CD4-positive, alpha-beta memory T cell (primary cell): ENCODE measurements around the gene FGD4. TPM values are rescaled to one million over a fixed set of nuclear protein-coding genes. Genes with fewer than 3 reads are reported as not detected.

Experiments used
- CTCF ChIA-PET: fragments of 350-600 bp; sonication (Branson Sonifier 250); formaldehyde crosslinking; loops from one replicate; lab custom pipeline; 2021; ENCODE audit warnings: inconsistent platforms; ENCODE audit not compliant: partially characterized antibody; lab: Charles Lee
- POLR2A ChIA-PET: fragments of 350-600 bp; sonication (Branson Sonifier 250); formaldehyde crosslinking; loops from one replicate; lab custom pipeline; 2021; ENCODE audit not compliant: partially characterized antibody; lab: Charles Lee
- DNase-seq, 5 donors: peaks; one replicate each; pipeline versions ENCODE4 v3.0.0 to v3.0.0-alpha.2; 2020 to 2022; ENCODE audit warnings: mixed read lengths in 1 of 5
- H3K27ac ChIP-seq: one replicate; pipeline ENCODE4 v1.7.0; 2013; ENCODE audit warnings: low read depth, low read length
- H3K27me3 ChIP-seq: 2 replicates; pipeline ENCODE4 v1.7.0; 2013; ENCODE audit warnings: mild to moderate bottlenecking, low read length, moderate library complexity; ENCODE audit not compliant: insufficient read depth
- H3K36me3 ChIP-seq: 2 replicates; pipeline ENCODE4 v1.7.0; 2013; ENCODE audit warnings: mild to moderate bottlenecking, low read length, moderate library complexity; ENCODE audit not compliant: insufficient read depth
- H3K4me1 ChIP-seq: 2 replicates; pipeline ENCODE4 v1.7.0; 2013; ENCODE audit warnings: mild to moderate bottlenecking, low read length, moderate library complexity; ENCODE audit not compliant: insufficient read depth
- H3K4me3 ChIP-seq, 2 donors: one replicate each; pipeline ENCODE4 v1.7.0; 2013; ENCODE audit warnings: low read length in 2 of 2, mild to moderate bottlenecking in 1 of 2
- H3K9me3 ChIP-seq, 2 donors: one replicate each; pipeline ENCODE4 v1.7.0; 2013; ENCODE audit warnings: low read length in 2 of 2, control low read depth in 1 of 2; ENCODE audit not compliant: control insufficient read depth in 1 of 2
- H3K27ac Mint-ChIP-seq, 7 donors: one replicate each; pipeline ENCODE4 v1.8.0; 2020 to 2021; ENCODE audit warnings: mixed read lengths in 7 of 7, mild to moderate bottlenecking in 6 of 7, inconsistent platforms in 3 of 7, moderate library complexity in 3 of 7
- H3K27me3 Mint-ChIP-seq, 2 donors: one replicate each; pipeline ENCODE4 v1.8.0; 2020 to 2021; ENCODE audit warnings: mixed read lengths in 2 of 2
- H3K36me3 Mint-ChIP-seq, 2 donors: one replicate each; pipeline ENCODE4 v1.8.0; 2020 to 2021; ENCODE audit warnings: mixed read lengths in 2 of 2, inconsistent platforms in 1 of 2, mild to moderate bottlenecking in 1 of 2
- H3K4me1 Mint-ChIP-seq, 4 donors: one replicate each; pipeline ENCODE4 v1.8.0; 2020 to 2021; ENCODE audit warnings: mixed read lengths in 4 of 4, mild to moderate bottlenecking in 1 of 4
- H3K4me3 Mint-ChIP-seq, 8 donors: one replicate each; pipeline ENCODE4 v1.8.0; 2020 to 2021; ENCODE audit warnings: mixed read lengths in 8 of 8, mild to moderate bottlenecking in 7 of 8, moderate library complexity in 6 of 8, inconsistent platforms in 3 of 8
- H3K9me3 Mint-ChIP-seq, 8 donors: one replicate each; pipeline ENCODE4 v1.8.0; 2020 to 2021; ENCODE audit warnings: mixed read lengths in 8 of 8, mild to moderate bottlenecking in 5 of 8, inconsistent platforms in 3 of 8, moderate library complexity in 1 of 8
- intact Hi-C: fragments of 100-400 bp; cut with micrococcal nuclease; formaldehyde crosslinking; loops from one replicate; pipeline ENCODE4 v1.15.1; 2023
- polyA plus RNA-seq, 2 donors: library from polyadenylated mRNA; unstranded; fragments of 300-500 nt; fragmentation: Illumina TruSeq; gene quantifications; one replicate each; pipeline ENCODE4 v1.2.3, GENCODE V29; 2021
- total RNA-seq, 2 experiments: library from RNA; stranded (reverse); gene quantifications; one replicate each; pipeline ENCODE4 v1.2.3, GENCODE V29; 2021

FGD4 gene
- total and polyA plus RNA-seq, 4 experiments from 2014 or later: 0.23 to 0.47 (median 0.34) TPM; not detected in 1

GRCh38 chr12:32679091-32679919, 279.9 kb downstream of the FGD4 start, which contains the start of gene DNM1L:
DNM1L (plus strand) TSS chr12:32679301; CDS start chr12:32679364, 63 bp downstream.
- H3K4me3 ChIP-seq: peak within 1 kb of the TSS; percentile 65 to 69
- ChIA-PET CTCF (interaction anchor here (2.7 kb wide), 1 partner anchor 76 kb away, joined by 21 read pairs; the partner anchor contains the start of gene YARS2), POLR2A (interaction anchor here (0.7 to 1.9 kb wide), 6 partner anchors 76 to 1925 kb away, joined by 3 to 14 read pairs (median 4); partner anchors contain the start of genes ALG10, CAPRIN2, ETFBKMT and SINHCAF)
- H3K27ac ChIP-seq: peak within 1 kb of the TSS; percentile 87
- Mint-ChIP-seq H3K27me3 (no peaks in the 10 kb centered on the region), H3K4me3 (peak within 1 kb of the TSS; percentile 89 to 97 (median 94)), H3K27ac (peak within 1 kb of the TSS; percentile 80 to 97 (median 94)), H3K36me3 (peaks cover 3 to 12% of the 10 kb centered on the region in 2 donors), H3K9me3 (no peaks in the 10 kb centered on the region), H3K4me1 (peaks cover 14 to 37% (median 27%) of the 10 kb centered on the region in 4 donors)
- DNase-seq: peak; percentile 91 to 95 (median 93)
- intact Hi-C loops: loop anchor here (1.0 to 10.0 kb wide), 9 partner anchors 77 to 1985 kb away; partner anchors contain the start of genes ALG10, AMN1, DDX11 and ETFBKMT
- H3K9me3 ChIP-seq: no peaks in the 10 kb centered on the region
- H3K36me3 ChIP-seq: no peaks in the 10 kb centered on the region
- peaks cover 18% of the 10 kb centered on the region for H3K4me1 ChIP-seq
- no peaks in the 10 kb centered on the region for H3K27me3 ChIP-seq

GRCh38 chr12:32679920-32680237, 280.5 kb downstream of the FGD4 start:
- Mint-ChIP-seq H3K27me3 (no peaks in the 10 kb centered on the region), H3K4me1 (peaks cover 14 to 37% (median 27%) of the 10 kb centered on the region in 4 donors), H3K9me3 (no peaks in the 10 kb centered on the region), H3K27ac (peak overlapping the region; percentile 30 to 97 (median 93)), H3K36me3 (peaks cover 3 to 12% of the 10 kb centered on the region in 2 donors), H3K4me3 (peak overlapping the region; percentile 89 to 97 (median 94))
- ChIA-PET CTCF (interaction anchor here (2.7 kb wide), 1 partner anchor 75 kb away, joined by 21 read pairs; the partner anchor contains the start of gene YARS2), POLR2A (no interaction called here)
- H3K9me3 ChIP-seq: no peaks in the 10 kb centered on the region
- intact Hi-C loops: loop anchor here (1.0 to 10.0 kb wide), 9 partner anchors 76 to 1985 kb away; partner anchors contain the start of genes ALG10, AMN1, DDX11 and ETFBKMT
- H3K27ac ChIP-seq: peak overlapping the region; percentile 87
- H3K4me1 ChIP-seq: peaks cover 18% of the 10 kb centered on the region
- peak overlapping the region; percentile 65 to 69 for H3K4me3 ChIP-seq
- no peaks in the 10 kb centered on the region for H3K27me3 ChIP-seq
- DNase-seq: no peak
- no peaks in the 10 kb centered on the region for H3K36me3 ChIP-seq

GRCh38 chr12:32680787-32681186, 281.4 kb downstream of the FGD4 start:
- Mint-ChIP-seq H3K4me3 (peak overlapping the region in 5 of 8 donors; percentile 92 to 97 (median 96)), H3K36me3 (peaks cover 6 to 18% of the 10 kb centered on the region in 2 donors), H3K27me3 (no peaks in the 10 kb centered on the region), H3K4me1 (peaks cover 16 to 37% (median 27%) of the 10 kb centered on the region in 4 donors), H3K27ac (peak overlapping the region in 2 of 7 donors; percentile 80 to 91), H3K9me3 (peaks cover 0 to 2% (median 0%) of the 10 kb centered on the region in 8 donors)
- Histone ChIP-seq H3K27me3 (no peaks in the 10 kb centered on the region), H3K4me1 (peaks cover 18% of the 10 kb centered on the region), H3K27ac (no peak overlapping the region), H3K36me3 (no peaks in the 10 kb centered on the region), H3K9me3 (no peaks in the 10 kb centered on the region), H3K4me3 (no peak overlapping the region)
- intact Hi-C loops: no loop called here
- ChIA-PET POLR2A (no interaction called here), CTCF (interaction anchor here (0.6 kb wide), 1 partner anchor 1985 kb away, joined by 4 read pairs; the partner anchor contains the start of gene IPO8)
- DNase-seq: no peak

GRCh38 chr12:32681272-32681671, 281.9 kb downstream of the FGD4 start:
- H3K4me3 ChIP-seq: no peak overlapping the region
- H3K27ac ChIP-seq: no peak overlapping the region
- ChIA-PET POLR2A (no interaction called here), CTCF (no interaction called here)
- H3K9me3 ChIP-seq: no peaks in the 10 kb centered on the region
- peaks cover 7 to 18% of the 10 kb centered on the region in 2 donors for H3K36me3 Mint-ChIP-seq
- peaks cover 0 to 2% (median 0%) of the 10 kb centered on the region in 8 donors for H3K9me3 Mint-ChIP-seq
- H3K4me3 Mint-ChIP-seq: peak overlapping the region in 2 of 8 donors; percentile 17 to 36
- H3K27me3 Mint-ChIP-seq: no peaks in the 10 kb centered on the region
- H3K36me3 ChIP-seq: no peaks in the 10 kb centered on the region
- no peak overlapping the region for H3K27ac Mint-ChIP-seq
- H3K27me3 ChIP-seq: no peaks in the 10 kb centered on the region
- H3K4me1 ChIP-seq: peaks cover 18% of the 10 kb centered on the region
- intact Hi-C loops: no loop called here
- DNase-seq: no peak
- peaks cover 17 to 40% (median 28%) of the 10 kb centered on the region in 4 donors for H3K4me1 Mint-ChIP-seq

- Mint-ChIP-seq H3K27me3 (no peaks in the 10 kb centered on the region), H3K9me3 (peaks cover 0 to 2% (median 0%) of the 10 kb centered on the region in 8 donors), H3K27ac (peak overlapping the region in 1 of 7 donors; percentile 50)
These were observed 287.0 kb downstream of the FGD4 start for GRCh38 chr12:32686340-32686739.

GRCh38 chr12:32688786-32689185, 289.4 kb downstream of the FGD4 start:
- Histone ChIP-seq H3K27me3 (no peaks in the 10 kb centered on the region), H3K9me3 (no peaks in the 10 kb centered on the region), H3K36me3 (no peaks in the 10 kb centered on the region), H3K4me3 (no peak overlapping the region), H3K27ac (no peak overlapping the region), H3K4me1 (peaks cover 5% of the 10 kb centered on the region)
- Mint-ChIP-seq H3K9me3 (peaks cover 0 to 2% (median 0%) of the 10 kb centered on the region in 8 donors), H3K27me3 (no peaks in the 10 kb centered on the region), H3K4me1 (peaks cover 23 to 42% (median 33%) of the 10 kb centered on the region in 4 donors), H3K36me3 (peaks cover 7 to 10% of the 10 kb centered on the region in 2 donors), H3K4me3 (peak overlapping the region in 1 of 8 donors; percentile 47), H3K27ac (no peak overlapping the region)
- ChIA-PET POLR2A (no interaction called here), CTCF (no interaction called here)
- no peak for DNase-seq
- intact Hi-C loops: no loop called here

More at GRCh38 chr12:32686340-32686739, 287.0 kb downstream of the FGD4 start:
- no peak overlapping the region for H3K4me3 ChIP-seq
- intact Hi-C loops: no loop called here
- Mint-ChIP-seq H3K4me1 (peaks cover 23 to 42% (median 33%) of the 10 kb centered on the region in 4 donors), H3K36me3 (peaks cover 7 to 14% of the 10 kb centered on the region in 2 donors), H3K4me3 (no peak overlapping the region)
- no peak overlapping the region for H3K27ac ChIP-seq
- H3K9me3 ChIP-seq: no peaks in the 10 kb centered on the region
- no peaks in the 10 kb centered on the region for H3K36me3 ChIP-seq
- no peaks in the 10 kb centered on the region for H3K27me3 ChIP-seq
- CTCF ChIA-PET: interaction anchor here (0.6 kb wide), 1 partner anchor 1841 kb away, joined by 3 read pairs; no protein-coding TSS in a partner anchor
- peaks cover 5% of the 10 kb centered on the region for H3K4me1 ChIP-seq
- POLR2A ChIA-PET: no interaction called here
- no peak for DNase-seq

- Histone ChIP-seq H3K4me1 (peaks cover 5% of the 10 kb centered on the region), H3K27ac (no peak overlapping the region), H3K9me3 (no peaks in the 10 kb centered on the region), H3K36me3 (no peaks in the 10 kb centered on the region), H3K27me3 (no peaks in the 10 kb centered on the region), H3K4me3 (no peak overlapping the region)
- peaks cover 0 to 2% (median 0%) of the 10 kb centered on the region in 8 donors for H3K9me3 Mint-ChIP-seq
- ChIA-PET CTCF (no interaction called here), POLR2A (no interaction called here)
- no peaks in the 10 kb centered on the region for H3K27me3 Mint-ChIP-seq
- H3K27ac Mint-ChIP-seq: no peak overlapping the region
- no peak overlapping the region for H3K4me3 Mint-ChIP-seq
- H3K36me3 Mint-ChIP-seq: peaks cover 0 to 10% of the 10 kb centered on the region in 2 donors
- no peak for DNase-seq
- peaks cover 23 to 42% (median 34%) of the 10 kb centered on the region in 4 donors for H3K4me1 Mint-ChIP-seq
- intact Hi-C loops: no loop called here
These were observed 291.6 kb downstream of the FGD4 start for GRCh38 chr12:32690927-32691326.
